Measurements from ENCODE around the gene ACADVL.

Gene ACADVL

GRCh38 chr17:7235693-7236665 lies 16.2 kb downstream of the ACADVL start:
- Histone ChIP-seq H3K27ac (ENCODE audit: insufficient read depth, low read depth, low read length, poor library complexity, severe bottlenecking) (no peak overlapping the region), H3K9me3 (ENCODE audit: control insufficient read depth, low read length) (no peaks in the 10 kb centered on the region), H3K4me3 (ENCODE audit: insufficient read depth, low read depth, low read length) (no peak overlapping the region), H3K36me3 (ENCODE audit: control insufficient read depth, insufficient read depth, low read length) (peaks cover 22% of the 10 kb centered on the region), H3K4me1 (ENCODE audit: control insufficient read depth, insufficient read depth, low read length) (peaks cover 21% of the 10 kb centered on the region), H3K27me3 (ENCODE audit: control insufficient read depth, insufficient read depth, low read length, poor library complexity, severe bottlenecking) (no peaks in the 10 kb centered on the region)
- 92% methylated on average over 22 of the region's 22 CpGs for WGBS, 2 experiments

GRCh38 chr17:7236808-7237207 lies 17.1 kb downstream of the ACADVL start:
- H3K27ac ChIP-seq (ENCODE audit: insufficient read depth, low read depth, low read length, poor library complexity, severe bottlenecking), result no peak overlapping the region
- no peaks in the 10 kb centered on the region for H3K27me3 ChIP-seq (ENCODE audit: control insufficient read depth, insufficient read depth, low read length, poor library complexity, severe bottlenecking)
- H3K4me3 ChIP-seq (ENCODE audit: insufficient read depth, low read depth, low read length), result peak overlapping the region; percentile 70
- WGBS, 2 experiments, result 92 to 93% methylated on average over 6 of the region's 6 CpGs
- H3K36me3 ChIP-seq (ENCODE audit: control insufficient read depth, insufficient read depth, low read length), result peaks cover 22% of the 10 kb centered on the region
- peaks cover 22% of the 10 kb centered on the region for H3K4me1 ChIP-seq (ENCODE audit: control insufficient read depth, insufficient read depth, low read length)
- no peaks in the 10 kb centered on the region for H3K9me3 ChIP-seq (ENCODE audit: control insufficient read depth, low read length)

GRCh38 chr17:7237266-7237760 lies 17.6 kb downstream of the ACADVL start:
- 51 to 55% methylated on average over 6 of the region's 6 CpGs for WGBS, 2 experiments
- Histone ChIP-seq H3K4me1 (ENCODE audit: control insufficient read depth, insufficient read depth, low read length) (peaks cover 17% of the 10 kb centered on the region), H3K36me3 (ENCODE audit: control insufficient read depth, insufficient read depth, low read length) (peaks cover 22% of the 10 kb centered on the region), H3K9me3 (ENCODE audit: control insufficient read depth, low read length) (no peaks in the 10 kb centered on the region), H3K27me3 (ENCODE audit: control insufficient read depth, insufficient read depth, low read length, poor library complexity, severe bottlenecking) (no peaks in the 10 kb centered on the region), H3K27ac (ENCODE audit: insufficient read depth, low read depth, low read length, poor library complexity, severe bottlenecking) (peak overlapping the region; percentile 85), H3K4me3 (ENCODE audit: insufficient read depth, low read depth, low read length) (peak overlapping the region; percentile 70)

GRCh38 chr17:7237761-7238419 lies 18.2 kb downstream of the ACADVL start:
- no peaks in the 10 kb centered on the region for H3K27me3 ChIP-seq (ENCODE audit: control insufficient read depth, insufficient read depth, low read length, poor library complexity, severe bottlenecking)
- H3K27ac ChIP-seq (ENCODE audit: insufficient read depth, low read depth, low read length, poor library complexity, severe bottlenecking), result peak overlapping the region; percentile 85
- H3K9me3 ChIP-seq (ENCODE audit: control insufficient read depth, low read length), result no peaks in the 10 kb centered on the region
- peak overlapping the region; percentile 70 for H3K4me3 ChIP-seq (ENCODE audit: insufficient read depth, low read depth, low read length)
- WGBS, 2 experiments, result 0% methylated on average over 69 to 73 of the region's 73 CpGs
- H3K4me1 ChIP-seq (ENCODE audit: control insufficient read depth, insufficient read depth, low read length), result peaks cover 15% of the 10 kb centered on the region
- H3K36me3 ChIP-seq (ENCODE audit: control insufficient read depth, insufficient read depth, low read length), result peaks cover 22% of the 10 kb centered on the region

GRCh38 chr17:7238420-7239090 lies 18.8 kb downstream of the ACADVL start:
- 0% methylated on average over 27 to 32 of the region's 39 CpGs for WGBS, 2 experiments
- peak overlapping the region; percentile 52 for H3K27ac ChIP-seq (ENCODE audit: insufficient read depth, low read depth, low read length, poor library complexity, severe bottlenecking)
- no peaks in the 10 kb centered on the region for H3K9me3 ChIP-seq (ENCODE audit: control insufficient read depth, low read length)
- no peaks in the 10 kb centered on the region for H3K27me3 ChIP-seq (ENCODE audit: control insufficient read depth, insufficient read depth, low read length, poor library complexity, severe bottlenecking)
- H3K4me1 ChIP-seq (ENCODE audit: control insufficient read depth, insufficient read depth, low read length), result peaks cover 15% of the 10 kb centered on the region
- H3K36me3 ChIP-seq (ENCODE audit: control insufficient read depth, insufficient read depth, low read length), result peaks cover 22% of the 10 kb centered on the region
- peak overlapping the region; percentile 70 for H3K4me3 ChIP-seq (ENCODE audit: insufficient read depth, low read depth, low read length)

GRCh38 chr17:7239091-7240027 lies 19.6 kb downstream of the ACADVL start, which contains the start of gene PHF23:
Gene PHF23, minus strand, starts transcription at chr17:7239457. Its CDS starts 178 bp downstream, at chr17:7239279.
- Histone ChIP-seq H3K27me3 (ENCODE audit: control insufficient read depth, insufficient read depth, low read length, poor library complexity, severe bottlenecking) (no peaks in the 10 kb centered on the region), H3K4me1 (ENCODE audit: control insufficient read depth, insufficient read depth, low read length) (peaks cover 15% of the 10 kb centered on the region), H3K4me3 (ENCODE audit: insufficient read depth, low read depth, low read length) (peak within 1 kb of the TSS; percentile 70), H3K36me3 (ENCODE audit: control insufficient read depth, insufficient read depth, low read length) (peaks cover 23% of the 10 kb centered on the region), H3K27ac (ENCODE audit: insufficient read depth, low read depth, low read length, poor library complexity, severe bottlenecking) (peak within 1 kb of the TSS; percentile 52), H3K9me3 (ENCODE audit: control insufficient read depth, low read length) (no peaks in the 10 kb centered on the region)
- 0 to 1% methylated on average over 72 of the region's 72 CpGs for WGBS, 2 experiments

- 86 to 89% methylated on average over 3 to 4 of the region's 4 CpGs for WGBS, 2 experiments
- Histone ChIP-seq H3K36me3 (ENCODE audit: control insufficient read depth, insufficient read depth, low read length) (peaks cover 28% of the 10 kb centered on the region), H3K9me3 (ENCODE audit: control insufficient read depth, low read length) (no peaks in the 10 kb centered on the region), H3K27me3 (ENCODE audit: control insufficient read depth, insufficient read depth, low read length, poor library complexity, severe bottlenecking) (no peaks in the 10 kb centered on the region), H3K27ac (ENCODE audit: insufficient read depth, low read depth, low read length, poor library complexity, severe bottlenecking) (no peak overlapping the region), H3K4me3 (ENCODE audit: insufficient read depth, low read depth, low read length) (peak overlapping the region; percentile 18), H3K4me1 (ENCODE audit: control insufficient read depth, insufficient read depth, low read length) (peaks cover 15% of the 10 kb centered on the region)
These were observed 20.6 kb downstream of the ACADVL start for GRCh38 chr17:7240375-7240774.

GRCh38 chr17:7241090-7241733 lies 21.5 kb downstream of the ACADVL start:
- no peak overlapping the region for H3K27ac ChIP-seq (ENCODE audit: insufficient read depth, low read depth, low read length, poor library complexity, severe bottlenecking)
- peak overlapping the region; percentile 69 for H3K4me3 ChIP-seq (ENCODE audit: insufficient read depth, low read depth, low read length)

More at GRCh38 chr17:7241090-7241733, 21.5 kb downstream of the ACADVL start:
- peaks cover 28% of the 10 kb centered on the region for H3K36me3 ChIP-seq (ENCODE audit: control insufficient read depth, insufficient read depth, low read length)
- H3K4me1 ChIP-seq (ENCODE audit: control insufficient read depth, insufficient read depth, low read length), result peaks cover 15% of the 10 kb centered on the region
- WGBS, 2 experiments, result 59 to 66% methylated on average over 9 of the region's 9 CpGs
- no peaks in the 10 kb centered on the region for H3K9me3 ChIP-seq (ENCODE audit: control insufficient read depth, low read length)
- no peaks in the 10 kb centered on the region for H3K27me3 ChIP-seq (ENCODE audit: control insufficient read depth, insufficient read depth, low read length, poor library complexity, severe bottlenecking)
